ENCODE results near the gene IFI16. TPM values are rescaled to one million over a fixed set of nuclear protein-coding genes. Genes with fewer than 3 reads are reported as not detected.

The IFI16 gene
- total RNA-seq, 4 donors from 2014 or later = 71.4 to 134 (median 116) TPM

DNA sequence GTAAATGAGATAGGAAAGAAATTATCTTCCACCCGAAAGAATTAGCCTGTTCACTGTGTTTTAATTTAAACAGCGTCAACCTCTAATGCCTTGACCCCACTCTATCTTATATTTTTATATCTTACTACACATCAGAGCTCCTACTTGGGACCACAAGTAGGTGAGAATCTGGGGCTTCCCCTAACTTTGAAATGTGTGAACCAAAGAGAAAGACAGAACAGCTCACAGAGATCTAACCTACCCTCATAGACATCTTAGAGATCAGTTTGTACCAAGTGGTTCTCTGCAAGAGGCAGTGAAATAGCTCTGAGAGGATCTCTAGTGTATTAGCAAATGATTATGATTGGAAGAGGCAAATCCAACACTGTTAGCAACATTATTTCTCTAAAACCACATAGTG, 31.0 kb upstream of the IFI16 start:
- TF ChIP-seq, protein P1, sequence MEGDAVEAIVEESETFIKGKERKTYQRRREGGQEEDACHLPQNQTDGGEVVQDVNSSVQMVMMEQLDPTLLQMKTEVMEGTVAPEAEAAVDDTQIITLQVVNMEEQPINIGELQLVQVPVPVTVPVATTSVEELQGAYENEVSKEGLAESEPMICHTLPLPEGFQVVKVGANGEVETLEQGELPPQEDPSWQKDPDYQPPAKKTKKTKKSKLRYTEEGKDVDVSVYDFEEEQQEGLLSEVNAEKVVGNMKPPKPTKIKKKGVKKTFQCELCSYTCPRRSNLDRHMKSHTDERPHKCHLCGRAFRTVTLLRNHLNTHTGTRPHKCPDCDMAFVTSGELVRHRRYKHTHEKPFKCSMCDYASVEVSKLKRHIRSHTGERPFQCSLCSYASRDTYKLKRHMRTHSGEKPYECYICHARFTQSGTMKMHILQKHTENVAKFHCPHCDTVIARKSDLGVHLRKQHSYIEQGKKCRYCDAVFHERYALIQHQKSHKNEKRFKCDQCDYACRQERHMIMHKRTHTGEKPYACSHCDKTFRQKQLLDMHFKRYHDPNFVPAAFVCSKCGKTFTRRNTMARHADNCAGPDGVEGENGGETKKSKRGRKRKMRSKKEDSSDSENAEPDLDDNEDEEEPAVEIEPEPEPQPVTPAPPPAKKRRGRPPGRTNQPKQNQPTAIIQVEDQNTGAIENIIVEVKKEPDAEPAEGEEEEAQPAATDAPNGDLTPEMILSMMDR (IDR thresholded peaks at IDR 0.05; ENCODE audit: low read depth) = no peak

DNA sequence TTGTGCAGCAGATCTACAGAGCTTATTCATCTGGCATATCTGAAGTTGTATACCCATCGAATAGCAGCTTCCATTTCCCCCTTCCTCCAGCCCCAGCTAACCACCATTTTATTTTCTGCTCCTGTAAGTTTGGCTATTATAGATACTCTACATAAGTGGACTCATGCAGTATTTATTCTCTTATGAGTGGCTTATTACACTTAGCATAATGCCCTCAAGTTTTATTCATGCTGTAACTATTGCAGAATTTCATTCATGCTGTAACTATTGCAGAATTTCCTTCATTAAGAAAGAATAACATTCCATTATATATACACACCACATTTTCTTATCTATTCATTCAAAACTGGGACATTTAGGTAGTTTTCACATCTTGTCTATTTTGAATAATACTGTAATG, 30.5 kb upstream of the IFI16 start:
- TF ChIP-seq, protein P1 (IDR thresholded peaks at IDR 0.05; ENCODE audit: low read depth) = no peak

DNA sequence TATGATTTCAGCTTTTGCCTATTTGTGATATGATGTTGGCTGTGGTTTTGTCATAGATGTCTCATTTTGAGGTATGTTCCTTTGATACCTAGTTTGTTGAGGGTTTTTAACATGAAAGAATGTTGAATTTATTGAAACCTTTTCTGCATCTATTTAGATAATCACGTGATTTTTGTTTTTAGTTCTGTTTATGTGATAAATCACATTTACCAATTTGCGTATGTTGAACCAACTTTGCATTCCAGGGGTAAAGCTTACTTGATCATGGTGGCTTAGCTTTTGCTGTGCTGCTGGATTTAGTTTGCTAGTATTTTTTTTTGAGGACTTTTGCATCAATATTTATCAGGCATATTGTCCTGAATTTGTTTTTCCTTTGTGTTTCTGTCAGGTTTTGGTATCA, 26.5 kb upstream of the IFI16 start:
- TF ChIP-seq, protein P1 (IDR thresholded peaks at IDR 0.05; ENCODE audit: low read depth) = no peak

DNA sequence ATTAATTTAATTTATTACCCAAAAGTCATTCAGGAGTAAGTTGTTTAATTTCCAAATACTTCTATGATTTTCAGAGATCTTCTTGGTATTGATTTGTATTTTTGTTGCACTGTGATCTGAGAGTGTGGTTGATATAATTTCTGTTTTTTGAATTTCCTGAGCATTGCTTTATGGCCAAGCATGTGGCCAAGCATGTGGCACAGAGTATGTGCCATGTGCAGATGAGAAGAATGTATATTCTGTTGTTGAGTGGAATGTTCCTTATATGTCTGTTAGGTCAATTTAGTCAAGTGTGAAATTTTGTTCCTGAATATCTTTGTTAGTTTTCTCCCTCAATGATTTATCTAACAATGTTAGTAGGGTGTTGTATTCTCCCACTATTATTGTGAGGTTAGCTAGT, 25.3 kb upstream of the IFI16 start:
- TF ChIP-seq, protein P1 (IDR thresholded peaks at IDR 0.05; ENCODE audit: low read depth) = no peak

DNA sequence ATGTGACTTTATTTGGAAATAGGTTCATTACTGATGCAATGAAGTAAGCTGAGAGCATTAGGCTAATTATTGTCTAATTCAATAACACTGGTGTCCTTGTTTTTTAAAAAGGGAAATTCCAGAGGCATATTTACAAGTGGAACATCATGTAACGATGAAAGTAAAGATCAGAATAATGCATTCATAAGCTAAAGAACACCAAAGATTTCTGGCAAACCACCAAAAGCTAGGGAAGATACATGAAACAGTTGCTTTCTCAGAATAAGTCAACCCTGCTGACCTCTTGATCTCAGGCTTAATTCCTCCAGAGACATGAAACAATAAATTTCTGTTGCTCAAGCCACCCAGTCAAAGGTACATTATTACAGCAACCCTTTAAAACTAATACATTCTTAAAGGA, 20.3 kb upstream of the IFI16 start:
- TF ChIP-seq, protein P1 (IDR thresholded peaks at IDR 0.05; ENCODE audit: low read depth) = no peak

DNA sequence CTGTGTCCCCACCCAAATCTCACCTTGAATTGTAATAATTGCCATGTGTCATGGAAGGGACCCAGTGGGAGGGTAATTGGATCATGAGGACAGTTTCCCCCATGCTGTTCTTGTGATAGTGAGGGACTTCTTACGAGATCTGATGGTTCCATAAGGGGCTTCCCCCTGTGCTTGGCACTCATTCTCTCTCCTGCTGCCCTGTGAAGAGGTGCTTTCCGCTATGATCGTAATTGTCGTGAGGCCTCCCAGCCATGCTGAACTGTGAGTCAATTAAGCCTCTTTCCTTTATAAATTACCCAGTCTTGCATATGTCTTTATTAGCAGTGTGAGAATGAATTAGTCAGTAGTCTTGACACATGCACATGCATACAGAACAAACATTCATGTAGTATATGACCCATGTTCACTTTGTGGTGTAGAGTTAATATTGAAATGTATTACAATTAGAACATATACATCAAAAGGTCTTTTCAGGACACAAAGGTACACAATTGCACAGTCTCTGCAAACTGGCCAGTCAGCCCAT, 16.9 kb upstream of the IFI16 start:
- TF ChIP-seq, protein P1 (IDR thresholded peaks at IDR 0.05; ENCODE audit: low read depth) = no peak

DNA sequence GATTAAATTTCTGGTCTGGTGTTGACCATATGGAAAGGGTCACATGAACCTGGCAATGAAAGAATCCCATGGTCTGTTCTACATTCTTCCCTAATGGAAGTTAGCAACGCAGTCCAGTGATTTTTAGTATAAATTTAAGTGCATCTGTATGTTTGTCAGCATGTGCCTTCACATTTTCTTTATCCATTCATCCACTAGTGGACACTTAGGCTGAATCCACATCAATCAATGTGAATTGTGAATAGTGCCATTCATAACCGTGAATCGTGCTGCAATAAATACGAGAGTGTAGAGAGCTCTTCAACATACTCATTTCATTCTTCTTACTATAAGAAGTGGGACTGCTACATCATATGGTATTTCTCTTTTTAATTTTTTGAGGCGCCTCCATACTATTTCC, 12.7 kb upstream of the IFI16 start:
- TF ChIP-seq, protein P1 (IDR thresholded peaks at IDR 0.05; ENCODE audit: low read depth) = no peak

Data from subcutaneous adipose tissue (tissue), 4 donors.